Umbilical cord (tissue), 2 donors: ENCODE results near the gene SOX5. TPM values are rescaled to one million over a fixed set of nuclear protein-coding genes. Genes with fewer than 3 reads are reported as not detected.
"Not testable (repeated sequence)": the region's sequence is repeated elsewhere in the genome, so short reads cannot be mapped to it uniquely, and the experiment has no call there.

Experiments
- DNase-seq: peaks from one replicate; pipeline ENCODE4 v3.0.0-alpha.2; 2015; ENCODE audit warnings: low spot score
- total RNA-seq: library from RNA; depleted of rRNA; stranded (reverse); fragments of >200 nt; gene quantifications from one replicate; pipeline ENCODE4 v1.2.3, GENCODE V29; 2014; ENCODE audit warnings: low replicate concordance; ENCODE audit not compliant: insufficient read depth

Gene SOX5
- total RNA-seq, 1 donor from 2014 or later: 74.4 TPM

GRCh38 chr12:23909551-23909950 lies 39.9 kb downstream of the SOX5 start:
- peak; percentile 18 for DNase-seq

GRCh38 chr12:23906329-23906728 lies 43.1 kb downstream of the SOX5 start:
- peak; percentile 37 for DNase-seq

GRCh38 chr12:23899434-23899833 lies 50.0 kb downstream of the SOX5 start:
- DNase-seq: peak; percentile 16

- DNase-seq: no peak
Observed at GRCh38 chr12:23898121-23898520, 51.3 kb downstream of the SOX5 start.

- no peak for DNase-seq
Observed at GRCh38 chr12:23895792-23896218, 53.7 kb downstream of the SOX5 start.

- DNase-seq: no peak
Observed at GRCh38 chr12:23893611-23894010, 55.9 kb downstream of the SOX5 start.

GRCh38 chr12:23891115-23891514 lies 58.4 kb downstream of the SOX5 start:
- DNase-seq: no peak

GRCh38 chr12:23889069-23889440 lies 60.4 kb downstream of the SOX5 start:
- no peak for DNase-seq

GRCh38 chr12:23888396-23889068 lies 60.9 kb downstream of the SOX5 start:
- no peak for DNase-seq

GRCh38 chr12:23887055-23887835 lies 62.2 kb downstream of the SOX5 start:
- peak; percentile 11 for DNase-seq

- DNase-seq: no peak
Observed at GRCh38 chr12:23885394-23885793, 64.1 kb downstream of the SOX5 start.

GRCh38 chr12:23884909-23885308 lies 64.6 kb downstream of the SOX5 start:
- DNase-seq: no peak

GRCh38 chr12:23880988-23881387 lies 68.5 kb downstream of the SOX5 start:
- no peak for DNase-seq

- not testable (repeated sequence) for DNase-seq
Observed at GRCh38 chr12:23876618-23877017, 72.9 kb downstream of the SOX5 start.

GRCh38 chr12:23867794-23868193 lies 81.7 kb downstream of the SOX5 start:
- no peak for DNase-seq

- no peak for DNase-seq
Observed at GRCh38 chr12:23862701-23863100, 86.8 kb downstream of the SOX5 start.

GRCh38 chr12:23860019-23860418 lies 89.5 kb downstream of the SOX5 start:
- DNase-seq: no peak

GRCh38 chr12:23857178-23857577 lies 92.3 kb downstream of the SOX5 start:
- no peak for DNase-seq

- DNase-seq: no peak
Observed at GRCh38 chr12:23855813-23856212, 93.7 kb downstream of the SOX5 start.

GRCh38 chr12:23854598-23854997 lies 94.9 kb downstream of the SOX5 start:
- no peak for DNase-seq

GRCh38 chr12:23853640-23854039 lies 95.8 kb downstream of the SOX5 start:
- DNase-seq: no peak

GRCh38 chr12:23851602-23852001 lies 97.9 kb downstream of the SOX5 start:
- no peak for DNase-seq

- no peak for DNase-seq
Observed at GRCh38 chr12:23847857-23848256, 101.6 kb downstream of the SOX5 start.
